Activated CD4-positive, alpha-beta T cell treated with anti-CD3 and anti-CD28 coated beads for 36 hours (primary cell): ENCODE data around the gene VGLL1. TPM values are rescaled to one million over a fixed set of nuclear protein-coding genes. Genes with fewer than 3 reads are reported as not detected.
A peak's percentile ranks its signal among the peaks of the same experiment; 100 is the strongest.

ENCODE experiments used
- ATAC-seq: fragments of 200-7000 bp; cut with Tn5 transposase; one replicate; pipeline ENCODE4 v1.10.0; 2021; ENCODE audit warnings: mild to moderate bottlenecking, moderate library complexity
- CTCF ChIA-PET: fragments of 350-600 bp; sonication (Branson Sonifier 250); formaldehyde crosslinking; loops from one replicate; lab custom pipeline; 2021; ENCODE audit warnings: antibody characterized with exemption; lab: Charles Lee
- POLR2A ChIA-PET: fragments of 350-600 bp; sonication (Branson Sonifier 250); formaldehyde crosslinking; loops from one replicate; lab custom pipeline; 2021; ENCODE audit warnings: antibody characterized with exemption, inconsistent platforms; lab: Charles Lee
- DNase-seq: peaks from one replicate; pipeline ENCODE4 v3.0.0-alpha.2; 2020
- H3K27ac Mint-ChIP-seq: one replicate; pipeline ENCODE4 v1.8.0; 2021; ENCODE audit warnings: mixed read lengths
- H3K27me3 Mint-ChIP-seq: one replicate; pipeline ENCODE4 v1.8.0; 2021; ENCODE audit warnings: mixed read lengths
- H3K36me3 Mint-ChIP-seq: one replicate; pipeline ENCODE4 v1.8.0; 2021; ENCODE audit warnings: low read depth, mixed read lengths
- H3K4me1 Mint-ChIP-seq: one replicate; pipeline ENCODE4 v1.8.0; 2021; ENCODE audit warnings: mixed read lengths
- H3K4me3 Mint-ChIP-seq: one replicate; pipeline ENCODE4 v1.8.0; 2021; ENCODE audit warnings: mild to moderate bottlenecking, moderate library complexity, mixed read lengths
- H3K9me3 Mint-ChIP-seq: one replicate; pipeline ENCODE4 v1.8.0; 2021; ENCODE audit warnings: low read depth, mixed read lengths
- intact Hi-C, 2 experiments: fragments of 100-400 bp; cut with DNase I in 1 of 2; cut with micrococcal nuclease in 1 of 2; formaldehyde crosslinking; loops; one replicate each; pipeline versions ENCODE4 v1.14.2 to v1.15.1; 2022 to 2024; cut with DNase I, micrococcal nuclease
- total RNA-seq, 2 experiments: library from RNA; stranded (reverse); gene quantifications; one replicate each; pipeline ENCODE4 v1.2.3, GENCODE V29; 2021

The VGLL1 gene, protein sequence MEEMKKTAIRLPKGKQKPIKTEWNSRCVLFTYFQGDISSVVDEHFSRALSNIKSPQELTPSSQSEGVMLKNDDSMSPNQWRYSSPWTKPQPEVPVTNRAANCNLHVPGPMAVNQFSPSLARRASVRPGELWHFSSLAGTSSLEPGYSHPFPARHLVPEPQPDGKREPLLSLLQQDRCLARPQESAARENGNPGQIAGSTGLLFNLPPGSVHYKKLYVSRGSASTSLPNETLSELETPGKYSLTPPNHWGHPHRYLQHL
- total RNA-seq: not detected

DNA sequence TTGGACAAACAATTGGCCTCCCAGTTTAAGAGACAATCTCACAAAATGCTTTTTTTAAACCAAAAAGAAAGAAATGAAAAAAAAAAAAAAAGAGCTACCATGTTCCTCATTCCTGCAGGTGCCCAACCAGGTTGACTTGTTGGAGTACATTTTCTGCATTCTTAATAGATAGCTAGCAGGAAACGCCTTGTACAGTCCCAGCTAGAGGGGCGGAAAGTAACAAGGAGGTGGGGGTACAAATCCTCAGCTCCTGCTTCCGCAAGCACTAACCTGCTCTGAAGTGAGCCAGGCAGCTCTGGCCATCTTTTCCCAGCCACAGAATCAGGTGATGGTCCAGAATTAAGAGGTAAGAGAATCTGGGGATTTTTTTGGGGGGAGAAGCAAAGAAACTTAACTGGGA, at the start of gene VGLL1:
VGLL1 (plus strand) TSS at position 265 of the 400 bp plus-strand sequence. CDS start 3,806 bp downstream, outside the sequence.
- Mint-ChIP-seq H3K36me3 (no peaks in the 10 kb centered on the region), H3K27me3 (peaks cover 4% of the 10 kb centered on the region), H3K4me3 (no peak within 1 kb of the TSS), H3K9me3 (no peaks in the 10 kb centered on the region), H3K4me1 (peaks cover 2% of the 10 kb centered on the region), H3K27ac (no peak within 1 kb of the TSS)
- DNase-seq (no peak), ATAC-seq (no peak)
- ChIA-PET CTCF (no interaction called here), POLR2A (no interaction called here)
- intact Hi-C loops: no loop called here

DNA sequence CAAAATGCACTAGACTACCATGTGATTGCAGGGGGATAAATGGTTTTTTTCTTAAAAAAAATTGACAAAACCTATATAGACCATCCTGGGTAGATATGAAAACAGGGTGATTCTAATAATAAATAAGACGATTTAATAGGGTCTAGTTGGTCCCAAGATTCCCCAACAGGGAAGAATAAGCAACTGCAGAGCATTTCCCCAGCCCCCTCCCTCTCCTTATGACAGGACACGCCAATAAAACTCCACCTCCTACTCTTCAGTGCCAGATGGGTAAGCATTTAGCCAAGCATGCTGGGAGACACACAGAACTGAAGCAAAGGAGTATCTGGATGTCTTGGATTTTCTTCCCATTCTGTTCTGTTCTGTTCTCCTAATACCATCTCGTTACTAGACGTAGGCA, 44.4 kb upstream of the VGLL1 start, which contains the start of gene BRS3:
BRS3 (plus strand) TSS at position 301 of the 400 bp plus-strand sequence. CDS start 168 bp downstream, outside the sequence.
- CTCF ChIA-PET: no interaction called here
- Mint-ChIP-seq H3K4me1 (no peaks in the 10 kb centered on the region), H3K9me3 (no peaks in the 10 kb centered on the region), H3K36me3 (no peaks in the 10 kb centered on the region), H3K27me3 (peaks cover 26% of the 10 kb centered on the region), H3K27ac (no peak within 1 kb of the TSS), H3K4me3 (no peak within 1 kb of the TSS)
- DNase-seq (no peak), ATAC-seq (no peak)
- intact Hi-C loops: no loop called here
- POLR2A ChIA-PET: no interaction called here

- H3K4me1 Mint-ChIP-seq: no peaks in the 10 kb centered on the region
- H3K4me3 Mint-ChIP-seq: no peak overlapping the region
- DNase-seq (no peak), ATAC-seq (no peak)
- CTCF ChIA-PET: no interaction called here
- no peaks in the 10 kb centered on the region for H3K9me3 Mint-ChIP-seq
- intact Hi-C loops: no loop called here
- peaks cover 26% of the 10 kb centered on the region for H3K27me3 Mint-ChIP-seq
- POLR2A ChIA-PET: no interaction called here
- no peaks in the 10 kb centered on the region for H3K36me3 Mint-ChIP-seq
- H3K27ac Mint-ChIP-seq: no peak overlapping the region
Measured at GRCh38 chrX:136488706-136489105, 43.3 kb upstream of the VGLL1 start.

- Mint-ChIP-seq H3K36me3 (no peaks in the 10 kb centered on the region), H3K4me3 (no peak overlapping the region), H3K9me3 (no peaks in the 10 kb centered on the region), H3K27ac (no peak overlapping the region), H3K4me1 (peaks cover 4% of the 10 kb centered on the region), H3K27me3 (peaks cover 12% of the 10 kb centered on the region)
- intact Hi-C loops: no loop called here
- no peak for DNase-seq
- POLR2A ChIA-PET: no interaction called here
- no peak for ATAC-seq
- CTCF ChIA-PET: no interaction called here
Measured at GRCh38 chrX:136491832-136492231, 40.2 kb upstream of the VGLL1 start.

DNA sequence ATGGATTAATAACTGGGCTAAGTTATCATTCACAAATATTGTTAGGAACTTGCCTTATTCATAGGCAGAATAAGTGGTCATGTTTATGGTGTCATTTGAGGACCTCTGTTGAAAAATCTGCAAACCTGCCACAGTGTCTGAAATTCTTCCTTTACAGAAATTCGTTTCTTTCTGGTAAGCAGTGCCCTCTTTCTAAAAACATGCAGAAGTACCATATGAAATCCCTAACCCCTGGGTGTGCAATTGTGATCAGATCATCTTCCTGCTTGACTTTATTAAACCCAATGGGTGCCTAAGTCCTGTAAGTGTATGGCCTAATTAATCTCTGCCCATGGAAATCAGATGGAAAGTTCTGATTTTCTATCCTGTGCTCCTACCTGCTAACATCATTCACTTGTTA, 39.0 kb upstream of the VGLL1 start:
- ChIA-PET CTCF (no interaction called here), POLR2A (no interaction called here)
- ATAC-seq: no peak
- Mint-ChIP-seq H3K9me3 (no peaks in the 10 kb centered on the region), H3K36me3 (no peaks in the 10 kb centered on the region), H3K27ac (no peak overlapping the region), H3K4me3 (no peak overlapping the region), H3K27me3 (peaks cover 12% of the 10 kb centered on the region), H3K4me1 (peaks cover 4% of the 10 kb centered on the region)
- no peak for DNase-seq
- intact Hi-C loops: no loop called here

DNA sequence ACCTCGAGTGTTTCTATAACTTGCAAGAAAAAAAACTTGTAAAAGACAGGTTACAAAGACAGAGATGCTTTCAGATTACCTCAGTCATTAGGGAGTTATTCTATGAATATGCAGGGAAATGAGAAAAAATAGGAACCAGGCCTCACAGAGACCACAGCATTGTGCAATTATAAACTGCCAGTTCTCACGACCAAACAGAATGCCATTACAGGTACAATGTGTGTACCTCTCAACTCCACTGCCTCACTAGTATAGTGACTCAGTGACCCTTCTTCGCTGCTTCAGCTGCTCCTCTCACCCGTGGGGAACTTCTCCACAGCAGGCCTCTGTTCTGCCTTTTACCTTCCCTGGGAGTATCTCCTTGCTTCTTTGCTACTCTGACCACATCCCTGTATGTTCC, 37.0 kb upstream of the VGLL1 start:
- Mint-ChIP-seq H3K27me3 (peaks cover 6% of the 10 kb centered on the region), H3K27ac (peak overlapping the region; percentile 29), H3K36me3 (peaks cover 4% of the 10 kb centered on the region), H3K4me1 (peaks cover 17% of the 10 kb centered on the region), H3K4me3 (no peak overlapping the region), H3K9me3 (no peaks in the 10 kb centered on the region)
- DNase-seq: no peak
- ChIA-PET CTCF (no interaction called here), POLR2A (no interaction called here)
- ATAC-seq: no peak
- intact Hi-C loops: loop anchor here (5.0 kb wide), 8 partner anchors 82 to 973 kb away; partner anchors contain the start of genes CD40LG (in 1 of the 2), FHL1 (in 1 of the 2), INTS6L (in 1 of the 2) and MAP7D3 (in 1 of the 2)

DNA sequence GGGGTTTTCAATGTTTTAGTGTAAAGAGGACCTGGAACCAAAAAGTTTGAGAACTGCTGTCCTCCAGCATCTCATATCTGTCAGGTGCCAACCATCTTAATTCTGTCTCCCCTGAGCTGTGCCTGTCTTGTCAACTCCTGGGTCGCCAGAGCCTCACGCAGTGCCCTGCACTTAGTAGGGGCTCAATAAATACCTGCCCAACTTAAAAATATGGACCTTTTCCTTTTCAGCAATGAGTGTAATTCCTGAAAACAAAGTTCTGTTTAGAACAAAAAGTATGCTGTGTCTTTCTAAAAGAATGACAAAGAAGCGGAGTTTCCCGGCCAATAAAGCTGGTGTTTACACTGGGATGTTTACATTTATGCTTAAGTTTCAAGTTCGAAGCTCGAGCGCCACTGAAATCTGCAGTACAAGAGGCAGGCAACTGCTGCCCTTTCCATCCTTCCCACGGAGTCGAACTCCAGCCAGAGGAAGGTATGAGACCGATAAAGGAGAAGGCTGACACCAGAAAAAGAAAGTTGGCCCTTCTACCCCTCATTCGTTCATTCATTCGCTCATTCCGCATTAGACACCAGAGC, 35.7 kb upstream of the VGLL1 start:
- Mint-ChIP-seq H3K27me3 (no peaks in the 10 kb centered on the region), H3K36me3 (peaks cover 11% of the 10 kb centered on the region), H3K27ac (peak overlapping the region; percentile 92), H3K9me3 (no peaks in the 10 kb centered on the region), H3K4me1 (peaks cover 17% of the 10 kb centered on the region), H3K4me3 (peak overlapping the region; percentile 83)
- DNase-seq (no peak), ATAC-seq (no peak)
- ChIA-PET CTCF (interaction anchor here (1.6 kb wide), 1 partner anchor 82 kb away, joined by 3 read pairs; no protein-coding TSS in a partner anchor), POLR2A (no interaction called here)
- intact Hi-C loops: loop anchor here (1.0 to 5.0 kb wide), 12 partner anchors 81 to 974 kb away; partner anchors contain the start of genes CD40LG (in 1 of the 2), FHL1 (in 1 of the 2), INTS6L (in 1 of the 2) and MAP7D3 (in 1 of the 2)

DNA sequence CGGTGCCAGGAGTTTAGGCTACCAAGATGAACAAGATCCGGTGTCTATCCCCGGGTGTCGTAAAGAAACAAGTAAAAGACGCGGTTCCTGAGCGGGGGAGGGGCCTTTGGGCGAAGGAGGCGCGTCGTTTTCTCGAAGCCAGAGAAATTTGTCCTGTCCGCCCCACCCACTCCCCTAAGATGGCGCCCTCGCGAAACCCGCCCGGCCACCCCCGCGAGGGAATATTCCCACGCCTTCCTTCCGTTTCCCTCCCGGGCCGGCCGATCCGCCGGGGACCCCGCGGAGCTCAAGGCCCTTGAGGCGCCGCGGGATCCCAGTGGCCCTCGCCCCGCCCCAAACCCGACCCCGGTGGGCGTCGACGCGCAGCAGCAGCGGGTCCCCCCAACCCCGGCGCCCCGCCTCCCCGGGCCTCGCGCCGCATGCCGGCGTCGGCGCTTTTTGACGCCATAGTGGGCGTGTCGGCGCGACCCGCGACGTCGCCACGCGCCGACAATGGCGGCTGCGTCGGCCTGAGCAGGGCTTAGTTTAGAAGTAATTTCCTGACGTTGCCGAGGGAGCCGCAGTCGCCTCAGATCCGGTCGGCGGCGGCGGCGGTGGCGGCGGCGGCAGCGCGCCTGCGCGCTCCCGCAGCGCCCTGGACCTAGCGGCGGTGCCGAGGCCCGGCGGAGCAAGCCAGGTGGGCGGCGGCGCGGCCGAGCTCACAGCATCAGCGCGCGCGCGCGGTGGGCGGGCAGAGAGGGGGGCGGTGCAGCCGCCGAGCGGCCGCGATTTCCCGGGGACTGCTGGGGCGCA, 35.1 kb upstream of the VGLL1 start:
- ChIA-PET POLR2A (no interaction called here), CTCF (interaction anchor here (1.6 kb wide), 1 partner anchor 82 kb away, joined by 3 read pairs; no protein-coding TSS in a partner anchor)
- peak overlapping the region; percentile 83 for H3K4me3 Mint-ChIP-seq
- H3K36me3 Mint-ChIP-seq: peaks cover 14% of the 10 kb centered on the region
- peak overlapping the region; percentile 92 for H3K27ac Mint-ChIP-seq
- ATAC-seq (peak; percentile 76), DNase-seq (peak; percentile 92)
- peaks cover 18% of the 10 kb centered on the region for H3K4me1 Mint-ChIP-seq
- intact Hi-C loops: loop anchor here (1.0 to 5.0 kb wide), 14 partner anchors 80 to 975 kb away; partner anchors contain the start of genes MAP7D3 (in 2 of the 2), CD40LG (in 1 of the 2), FHL1 (in 1 of the 2) and INTS6L (in 1 of the 2)
- H3K27me3 Mint-ChIP-seq: no peaks in the 10 kb centered on the region
- H3K9me3 Mint-ChIP-seq: no peaks in the 10 kb centered on the region

DNA sequence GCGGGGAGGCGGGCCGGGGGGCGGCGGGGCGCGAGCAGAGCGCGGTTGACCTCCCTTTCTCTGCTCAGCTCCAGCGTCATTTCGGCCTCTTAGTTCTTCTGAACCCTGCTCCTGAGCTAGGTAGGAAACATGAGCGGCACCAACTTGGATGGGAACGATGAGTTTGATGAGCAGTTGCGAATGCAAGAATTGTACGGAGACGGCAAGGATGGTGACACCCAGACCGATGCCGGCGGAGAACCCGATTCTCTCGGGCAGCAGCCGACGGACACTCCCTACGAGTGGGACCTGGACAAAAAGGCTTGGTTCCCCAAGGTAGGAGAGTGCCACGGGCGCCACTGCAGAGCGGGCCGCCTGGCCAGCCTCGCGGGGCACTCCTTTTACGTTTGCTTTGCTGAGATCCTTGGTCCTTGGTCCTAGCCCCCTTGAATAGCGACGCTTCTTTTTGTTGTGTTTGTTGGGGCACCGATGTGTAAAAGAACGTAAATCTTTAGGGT, 34.4 kb upstream of the VGLL1 start, which contains the start of gene HTATSF1:
HTATSF1 (plus strand) TSS at position 37 of the 497 bp plus-strand sequence; CDS start at position 130, 93 bp downstream.
- DNase-seq (no peak), ATAC-seq (peak; percentile 3)
- intact Hi-C loops: loop anchor here (1.0 to 5.0 kb wide), 12 partner anchors 80 to 975 kb away; partner anchors contain the start of genes MAP7D3 (in 2 of the 2), CD40LG (in 1 of the 2), FHL1 (in 1 of the 2) and INTS6L (in 1 of the 2)
- Mint-ChIP-seq H3K4me3 (peak within 1 kb of the TSS; percentile 83), H3K4me1 (peaks cover 18% of the 10 kb centered on the region), H3K27ac (peak within 1 kb of the TSS; percentile 92), H3K36me3 (peaks cover 14% of the 10 kb centered on the region), H3K27me3 (no peaks in the 10 kb centered on the region), H3K9me3 (no peaks in the 10 kb centered on the region)
- CTCF ChIA-PET: interaction anchor here (1.6 kb wide), 1 partner anchor 81 kb away, joined by 3 read pairs; no protein-coding TSS in a partner anchor
- POLR2A ChIA-PET: interaction anchor here (1.0 kb wide), 1 partner anchor 383 kb away, joined by 4 read pairs; the partner anchor contains the start of gene RBMX

DNA sequence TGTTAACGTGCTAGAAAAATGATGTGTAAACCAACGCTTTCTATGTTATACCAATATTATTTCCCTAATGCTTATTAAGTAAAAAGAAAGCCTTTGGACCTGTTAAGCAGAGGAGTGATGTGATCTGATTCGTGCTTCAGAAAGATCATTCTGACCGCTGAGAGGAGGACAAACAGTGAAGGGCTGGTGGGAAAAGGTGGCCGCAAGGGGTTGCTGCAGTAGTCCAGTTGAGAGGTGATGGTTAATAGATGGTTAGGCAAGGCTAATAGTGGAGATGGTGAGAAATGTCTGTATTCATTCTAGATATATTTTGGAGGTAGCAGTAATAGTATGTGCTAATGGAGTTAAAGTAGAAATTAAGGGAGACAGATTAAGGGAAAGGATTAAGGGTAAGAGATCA, 12.9 kb upstream of the VGLL1 start:
- H3K27ac Mint-ChIP-seq: no peak overlapping the region
- ATAC-seq: no peak
- intact Hi-C loops: no loop called here
- ChIA-PET CTCF (no interaction called here), POLR2A (no interaction called here)
- H3K9me3 Mint-ChIP-seq: no peaks in the 10 kb centered on the region
- peaks cover 2% of the 10 kb centered on the region for H3K36me3 Mint-ChIP-seq
- H3K27me3 Mint-ChIP-seq: no peaks in the 10 kb centered on the region
- DNase-seq: no peak
- H3K4me1 Mint-ChIP-seq: peaks cover 2% of the 10 kb centered on the region
- no peak overlapping the region for H3K4me3 Mint-ChIP-seq

DNA sequence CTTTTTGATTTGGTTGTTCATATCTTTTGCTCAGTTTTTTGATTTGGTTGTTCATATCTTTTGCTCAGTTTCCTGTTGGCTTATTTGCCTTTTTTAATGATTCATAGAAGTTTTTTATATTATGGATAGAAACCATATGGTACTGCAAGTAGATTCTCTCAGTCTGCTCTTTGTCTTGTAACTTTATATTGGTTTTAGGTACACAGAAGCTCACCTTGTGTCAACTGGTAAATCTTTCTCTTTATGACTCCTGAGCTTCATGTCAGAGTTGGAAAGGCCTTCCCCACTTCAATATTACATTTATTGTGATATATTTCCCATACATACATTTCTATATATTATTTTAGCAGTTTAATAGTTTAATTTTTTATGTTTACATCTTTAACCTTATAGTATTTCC, 8.2 kb upstream of the VGLL1 start:
- POLR2A ChIA-PET: no interaction called here
- intact Hi-C loops: no loop called here
- no peaks in the 10 kb centered on the region for H3K9me3 Mint-ChIP-seq

More for the DNA sequence above, 8.2 kb upstream of the VGLL1 start:
- Mint-ChIP-seq H3K27ac (no peak overlapping the region), H3K36me3 (no peaks in the 10 kb centered on the region), H3K4me3 (no peak overlapping the region), H3K4me1 (peaks cover 2% of the 10 kb centered on the region), H3K27me3 (peaks cover 2% of the 10 kb centered on the region)
- CTCF ChIA-PET: no interaction called here
- DNase-seq: no peak
- ATAC-seq: no peak
